ENCODE measurements around the gene E2F8.

E2F8 gene

GRCh38 chr11:19252394-19253152 lies 11.8 kb upstream of the E2F8 start:
- Histone ChIP-seq H3K9ac (ENCODE audit: low read depth, low read length, poor library complexity) (no peak overlapping the region), H3K4me1 (ENCODE audit: control insufficient read depth in 2 of 2, insufficient read depth in 1 of 2, low read depth in 1 of 2, low read length in 2 of 2) (peaks cover 0 to 3% of the 10 kb centered on the region in 2 donors), H2BK15ac (ENCODE audit: low read length) (no peak overlapping the region), H3K79me1 (ENCODE audit: low read depth, low read length) (no peaks in the 10 kb centered on the region), H3K9me3 (replicated peaks in 1 of 2; ENCODE audit: control insufficient read depth in 2 of 2, insufficient read depth in 1 of 2, low read depth in 1 of 2, low read length in 2 of 2) (peaks cover 2 to 9% of the 10 kb centered on the region in 2 donors), H3K18ac (ENCODE audit: low read length) (no peak overlapping the region), H2BK5ac (ENCODE audit: low read length) (no peak overlapping the region), H4K8ac (ENCODE audit: low read depth, low read length) (no peak overlapping the region), H2BK120ac (ENCODE audit: low read depth, low read length) (no peak overlapping the region), H3K23ac (ENCODE audit: low read depth, low read length, poor library complexity) (no peak overlapping the region), H3K36me3 (replicated peaks in 1 of 2; ENCODE audit: control insufficient read depth in 2 of 2, insufficient read depth in 2 of 2, low read length in 2 of 2) (no peaks in the 10 kb centered on the region), H3K4me2 (ENCODE audit: insufficient read depth, low read length, poor library complexity, severe bottlenecking) (no peak overlapping the region), H2BK12ac (ENCODE audit: low read length) (no peak overlapping the region), H3K27ac (replicated peaks; ENCODE audit: low read length) (no peak overlapping the region), H2AFZ (ENCODE audit: low read length) (no peak overlapping the region), H3K4ac (ENCODE audit: low read length) (no peak overlapping the region), H4K91ac (ENCODE audit: low read depth, low read length, poor library complexity) (no peak overlapping the region), H3K4me3 (ENCODE audit: low read length in 2 of 2) (no peak overlapping the region), H3K14ac (ENCODE audit: low read length) (no peak overlapping the region), H2AK5ac (ENCODE audit: low read depth, low read length) (no peak overlapping the region), H3K27me3 (ENCODE audit: control insufficient read depth in 3 of 3, insufficient read depth in 3 of 3, low read depth in 1 of 3, low read length in 3 of 3) (peaks cover 0 to 70% (median 0%) of the 10 kb centered on the region in 3 experiments)
- DNase-seq (ENCODE audit: low spot score): no peak
- no CpG with 5 or more reads among the region's 8 CpGs for WGBS, 2 donors (ENCODE audit: extremely low coverage in 2 of 2, insufficient read length in 2 of 2, insufficient replicate concordance in 1 of 2)

- Histone ChIP-seq H3K9me3 (replicated peaks in 1 of 2; ENCODE audit: control insufficient read depth in 2 of 2, insufficient read depth in 1 of 2, low read depth in 1 of 2, low read length in 2 of 2) (peaks cover 2 to 9% of the 10 kb centered on the region in 2 donors), H3K14ac (ENCODE audit: low read length) (no peak overlapping the region), H4K91ac (ENCODE audit: low read depth, low read length, poor library complexity) (no peak overlapping the region), H3K27ac (replicated peaks; ENCODE audit: low read length) (no peak overlapping the region), H3K36me3 (replicated peaks in 1 of 2; ENCODE audit: control insufficient read depth in 2 of 2, insufficient read depth in 2 of 2, low read length in 2 of 2) (no peaks in the 10 kb centered on the region), H2BK15ac (ENCODE audit: low read length) (no peak overlapping the region), H3K4me3 (ENCODE audit: low read length in 2 of 2) (no peak overlapping the region), H2AK5ac (ENCODE audit: low read depth, low read length) (no peak overlapping the region), H3K27me3 (ENCODE audit: control insufficient read depth in 3 of 3, insufficient read depth in 3 of 3, low read depth in 1 of 3, low read length in 3 of 3) (peaks cover 0 to 66% (median 0%) of the 10 kb centered on the region in 3 experiments), H3K9ac (ENCODE audit: low read depth, low read length, poor library complexity) (no peak overlapping the region), H2BK5ac (ENCODE audit: low read length) (no peak overlapping the region), H3K4ac (ENCODE audit: low read length) (no peak overlapping the region), H3K4me2 (ENCODE audit: insufficient read depth, low read length, poor library complexity, severe bottlenecking) (no peak overlapping the region), H4K8ac (ENCODE audit: low read depth, low read length) (no peak overlapping the region), H3K23ac (ENCODE audit: low read depth, low read length, poor library complexity) (no peak overlapping the region), H3K79me1 (ENCODE audit: low read depth, low read length) (no peaks in the 10 kb centered on the region), H2BK120ac (ENCODE audit: low read depth, low read length) (no peak overlapping the region), H3K18ac (ENCODE audit: low read length) (no peak overlapping the region), H3K4me1 (ENCODE audit: control insufficient read depth in 2 of 2, insufficient read depth in 1 of 2, low read depth in 1 of 2, low read length in 2 of 2) (no peaks in the 10 kb centered on the region), H2BK12ac (ENCODE audit: low read length) (no peak overlapping the region), H2AFZ (ENCODE audit: low read length) (no peak overlapping the region)
- no peak for DNase-seq (ENCODE audit: low spot score)
These were observed 10.8 kb upstream of the E2F8 start for GRCh38 chr11:19251577-19251976.

GRCh38 chr11:19246816-19247215 lies 6.1 kb upstream of the E2F8 start:
- Histone ChIP-seq H4K91ac (ENCODE audit: low read depth, low read length, poor library complexity) (no peak overlapping the region), H3K18ac (ENCODE audit: low read length) (no peak overlapping the region), H2AK5ac (ENCODE audit: low read depth, low read length) (no peak overlapping the region), H2AFZ (ENCODE audit: low read length) (no peak overlapping the region), H3K14ac (ENCODE audit: low read length) (no peak overlapping the region), H3K9ac (ENCODE audit: low read depth, low read length, poor library complexity) (no peak overlapping the region), H2BK5ac (ENCODE audit: low read length) (no peak overlapping the region), H3K27me3 (ENCODE audit: control insufficient read depth in 3 of 3, insufficient read depth in 3 of 3, low read depth in 1 of 3, low read length in 3 of 3) (peaks cover 3 to 71% (median 24%) of the 10 kb centered on the region in 3 experiments), H2BK15ac (ENCODE audit: low read length) (no peak overlapping the region), H3K4me2 (ENCODE audit: insufficient read depth, low read length, poor library complexity, severe bottlenecking) (no peak overlapping the region), H4K8ac (ENCODE audit: low read depth, low read length) (no peak overlapping the region), H2BK120ac (ENCODE audit: low read depth, low read length) (no peak overlapping the region), H2BK12ac (ENCODE audit: low read length) (no peak overlapping the region), H3K27ac (replicated peaks; ENCODE audit: low read length) (no peak overlapping the region), H3K23ac (ENCODE audit: low read depth, low read length, poor library complexity) (no peak overlapping the region), H3K4me1 (ENCODE audit: control insufficient read depth in 2 of 2, insufficient read depth in 1 of 2, low read depth in 1 of 2, low read length in 2 of 2) (peaks cover 4 to 7% of the 10 kb centered on the region in 2 donors), H3K79me1 (ENCODE audit: low read depth, low read length) (no peaks in the 10 kb centered on the region), H3K4ac (ENCODE audit: low read length) (no peak overlapping the region), H3K36me3 (replicated peaks in 1 of 2; ENCODE audit: control insufficient read depth in 2 of 2, insufficient read depth in 2 of 2, low read length in 2 of 2) (no peaks in the 10 kb centered on the region), H3K4me3 (ENCODE audit: low read length in 2 of 2) (no peak overlapping the region), H3K9me3 (replicated peaks in 1 of 2; ENCODE audit: control insufficient read depth in 2 of 2, insufficient read depth in 1 of 2, low read depth in 1 of 2, low read length in 2 of 2) (peaks cover 0 to 3% of the 10 kb centered on the region in 2 donors)
- WGBS, 2 donors (ENCODE audit: extremely low coverage in 2 of 2, insufficient read length in 2 of 2, insufficient replicate concordance in 1 of 2): no CpG with 5 or more reads among the region's 1 CpG
- DNase-seq (ENCODE audit: low spot score): no peak

DNA sequence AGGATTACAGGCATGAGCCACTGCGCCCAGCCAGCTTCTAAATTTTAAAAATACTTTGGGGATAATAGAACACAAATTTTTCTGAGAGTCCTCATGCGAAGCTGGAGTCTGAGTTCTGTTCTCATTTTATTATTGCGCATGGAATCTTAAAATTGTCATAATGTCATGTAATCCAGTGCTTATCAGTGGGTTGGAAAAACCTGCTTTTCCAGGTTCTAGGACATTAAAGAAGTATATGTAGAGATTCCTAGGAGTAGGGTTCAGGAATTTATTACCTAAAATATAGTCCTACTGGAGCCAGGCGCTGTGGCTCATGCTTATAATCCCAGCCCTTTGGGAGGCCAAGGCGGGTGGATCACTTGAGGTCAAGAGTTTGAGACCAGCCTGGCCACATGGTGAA lies 4.6 kb upstream of the E2F8 start:
- Histone ChIP-seq H4K91ac (ENCODE audit: low read depth, low read length, poor library complexity) (no peak overlapping the region), H3K4me3 (ENCODE audit: low read length in 2 of 2) (no peak overlapping the region), H3K9me3 (replicated peaks in 1 of 2; ENCODE audit: control insufficient read depth in 2 of 2, insufficient read depth in 1 of 2, low read depth in 1 of 2, low read length in 2 of 2) (peaks cover 0 to 3% of the 10 kb centered on the region in 2 donors), H4K8ac (ENCODE audit: low read depth, low read length) (no peak overlapping the region), H2BK120ac (ENCODE audit: low read depth, low read length) (no peak overlapping the region), H2BK5ac (ENCODE audit: low read length) (no peak overlapping the region), H3K4me1 (ENCODE audit: control insufficient read depth in 2 of 2, insufficient read depth in 1 of 2, low read depth in 1 of 2, low read length in 2 of 2) (peaks cover 4 to 8% of the 10 kb centered on the region in 2 donors), H3K14ac (ENCODE audit: low read length) (no peak overlapping the region), H2BK12ac (ENCODE audit: low read length) (no peak overlapping the region), H3K79me1 (ENCODE audit: low read depth, low read length) (no peaks in the 10 kb centered on the region), H3K27ac (replicated peaks; ENCODE audit: low read length) (no peak overlapping the region), H3K4me2 (ENCODE audit: insufficient read depth, low read length, poor library complexity, severe bottlenecking) (no peak overlapping the region), H3K4ac (ENCODE audit: low read length) (no peak overlapping the region), H3K18ac (ENCODE audit: low read length) (no peak overlapping the region), H3K23ac (ENCODE audit: low read depth, low read length, poor library complexity) (no peak overlapping the region), H3K36me3 (replicated peaks in 1 of 2; ENCODE audit: control insufficient read depth in 2 of 2, insufficient read depth in 2 of 2, low read length in 2 of 2) (no peaks in the 10 kb centered on the region), H3K27me3 (ENCODE audit: control insufficient read depth in 3 of 3, insufficient read depth in 3 of 3, low read depth in 1 of 3, low read length in 3 of 3) (peaks cover 3 to 68% (median 25%) of the 10 kb centered on the region in 3 experiments), H2AFZ (ENCODE audit: low read length) (no peak overlapping the region), H3K9ac (ENCODE audit: low read depth, low read length, poor library complexity) (no peak overlapping the region), H2BK15ac (ENCODE audit: low read length) (no peak overlapping the region), H2AK5ac (ENCODE audit: low read depth, low read length) (no peak overlapping the region)
- no CpG with 5 or more reads among the region's 5 CpGs for WGBS, 2 donors (ENCODE audit: extremely low coverage in 2 of 2, insufficient read length in 2 of 2, insufficient replicate concordance in 1 of 2)
- no peak for DNase-seq (ENCODE audit: low spot score)
